22Rv1 (cell line): Measurements from ENCODE around the gene ENDOD1.

ENCODE experiments used
- CTCF ChIP-seq: fragments of 450-650 bp; IDR thresholded peaks from 2 replicates; pipeline ENCODE4 v1.5.1; 2017; ENCODE audit warnings: mild to moderate bottlenecking
- ZFX ChIP-seq: fragments of 450-650 bp; IDR thresholded peaks from 2 replicates; pipeline ENCODE4 v1.6.1; 2017; ENCODE audit warnings: antibody characterized with exemption, borderline replicate concordance

GRCh38 chr11:95100856-95101507, 11.3 kb downstream of the ENDOD1 start:
- no peak for TF ChIP-seq CTCF
- TF ChIP-seq ZFX, result no peak
